Transverse colon (tissue), 4 donors: ENCODE results near the gene DPM2. TPM values are rescaled to one million over a fixed set of nuclear protein-coding genes. Genes with fewer than 3 reads are reported as not detected.

ENCODE experiments used
- DNase-seq: peaks from one replicate; pipeline ENCODE4 v3.0.0-alpha.2; 2019
- H3K27ac ChIP-seq, 4 donors: fragments of 200-600 bp; sonication (generic); 2 replicates each; pipeline ENCODE4 v1.5.1; 2016 to 2018; ENCODE audit warnings: inconsistent platforms in 4 of 4
- H3K27me3 ChIP-seq: fragments of 200-600 bp; sonication (generic); 2 replicates; pipeline ENCODE4 v1.5.1; 2017; ENCODE audit warnings: inconsistent platforms
- H3K36me3 ChIP-seq, 4 donors: fragments of 200-600 bp; sonication (generic); 2 replicates each; pipeline ENCODE4 v1.5.1; 2017 to 2019; ENCODE audit warnings: inconsistent platforms in 4 of 4
- H3K4me1 ChIP-seq, 4 donors: fragments of 200-600 bp; sonication (generic); 2 replicates each; pipeline ENCODE4 v1.5.1; 2017 to 2020; ENCODE audit warnings: inconsistent platforms in 4 of 4
- H3K4me3 ChIP-seq, 4 donors: fragments of 200-600 bp; sonication (generic); 1 replicate in 1 of 4; 2 replicates in 3 of 4; pipeline versions ENCODE4 v1.5.1 to v1.6.1; 2017 to 2019; ENCODE audit warnings: inconsistent platforms in 4 of 4
- H3K9me3 ChIP-seq, 2 donors: fragments of 200-600 bp; sonication (generic); 2 replicates each; pipeline ENCODE4 v1.5.1; 2017 to 2019; ENCODE audit warnings: inconsistent platforms in 2 of 2
- CTCF ChIP-seq, 5 experiments: fragments of 200-600 bp in 3 of 5; fragments of 450-650 bp in 2 of 5; sonication (generic) in 3 of 5; IDR thresholded peaks; 1 replicate in 2 of 5; 2 replicates in 3 of 5; pipeline ENCODE4 v1.5.1; 2016 to 2017; ENCODE audit warnings: antibody characterized with exemption in 5 of 5, inconsistent platforms in 3 of 5, mild to moderate bottlenecking in 2 of 5, moderate library complexity in 1 of 5
- EP300 ChIP-seq: sonication (generic); formaldehyde crosslinking; IDR thresholded peaks from one replicate; pipeline ENCODE4 v1.6.1; 2017; ENCODE audit warnings: antibody characterized with exemption, low read depth
- POLR2A ChIP-seq: fragments of 450-650 bp; IDR thresholded peaks from one replicate; pipeline ENCODE4 v1.6.1; 2016; ENCODE audit warnings: antibody characterized with exemption, mild to moderate bottlenecking, moderate library complexity
- POLR2AphosphoS5 ChIP-seq, 3 donors: sonication (generic); formaldehyde crosslinking; IDR thresholded peaks; one replicate each; pipeline ENCODE4 v1.6.1; 2016; ENCODE audit warnings: antibody characterized with exemption in 3 of 3
- WGBS, 2 donors: methylation state at CpG; one replicate each; pipeline ENCODE4 v1.1.5; 2018; ENCODE audit warnings: low coverage in 1 of 2; 5-methylcytosine and 5-hydroxymethylcytosine counted together
- in situ Hi-C, 4 donors: fragments of 200-750 bp; cut with MboI; loops; one replicate each; pipeline versions ENCODE4 v1.15.0 to v1.15.1; 2017; ENCODE audit warnings: low sequenced_read_pairs in 3 of 4, low pct_ligation_motif_present in 1 of 4, low pct_unique_long_range_greater_than_20kb in 1 of 4
- intact Hi-C: fragments of 100-400 bp; cut with DNase I; formaldehyde crosslinking; loops from one replicate; pipeline ENCODE4 v1.15.1; 2023; ENCODE audit warnings: low total_unique reads
- total RNA-seq, 4 donors: library from RNA; depleted of rRNA; stranded (reverse); fragments of >200 nt; gene quantifications; one replicate each; pipeline ENCODE4 v1.1.0, GENCODE V29; 2016

Gene DPM2
- total RNA-seq, 4 donors from 2014 or later: 20.6 to 249 (median 26.3) TPM

- in situ Hi-C loops (no loop called here), intact Hi-C loops (no loop called here)
- peaks cover 0 to 8% of the 10 kb centered on the region in 2 donors for H3K9me3 ChIP-seq
- DNase-seq: peak; percentile 74
- H3K4me3 ChIP-seq: peak overlapping the region in 1 of 4 donors; percentile 77
- peaks cover 12 to 50% (median 34%) of the 10 kb centered on the region in 4 donors for H3K4me1 ChIP-seq
- 0 to 18% methylated on average over 1 to 12 of the region's 19 CpGs for WGBS, 2 donors
- H3K27ac ChIP-seq: peak overlapping the region; percentile 88 to 93 (median 90)
- H3K36me3 ChIP-seq: peaks cover 0 to 37% (median 13%) of the 10 kb centered on the region in 4 donors
- no peaks in the 10 kb centered on the region for H3K27me3 ChIP-seq
- TF ChIP-seq POLR2A (peak; percentile 10), EP300 (no peak)
These were observed 40.4 kb downstream of the DPM2 start for GRCh38 chr9:127897193-127897692.

- 74% methylated on average over 16 of the region's 16 CpGs; no CpG with 5 or more reads in 1 of the 2 donors for WGBS, 2 donors
- TF ChIP-seq POLR2A (no peak), EP300 (no peak), POLR2AphosphoS5 (IDR thresholded peaks at IDR 0.05) (no peak), CTCF (IDR thresholded peaks at IDR 0.05) (no peak)
- H3K9me3 ChIP-seq: peaks cover 0 to 8% of the 10 kb centered on the region in 2 donors
- H3K4me3 ChIP-seq: peak overlapping the region in 1 of 4 donors; percentile 77
- H3K4me1 ChIP-seq: peaks cover 12 to 46% (median 34%) of the 10 kb centered on the region in 4 donors
- in situ Hi-C loops (no loop called here), intact Hi-C loops (no loop called here)
- no peaks in the 10 kb centered on the region for H3K27me3 ChIP-seq
- H3K36me3 ChIP-seq: peaks cover 0 to 37% (median 13%) of the 10 kb centered on the region in 4 donors
- DNase-seq: no peak
- H3K27ac ChIP-seq: peak overlapping the region; percentile 88 to 93 (median 90)
These were observed 41.1 kb downstream of the DPM2 start for GRCh38 chr9:127896395-127897192.

- no peaks in the 10 kb centered on the region for H3K27me3 ChIP-seq
- WGBS, 2 donors: 91 to 100% methylated on average over 3 to 8 of the region's 8 CpGs
- in situ Hi-C loops: no loop called here
- H3K27ac ChIP-seq: no peak overlapping the region
- peaks cover 10 to 38% (median 33%) of the 10 kb centered on the region in 4 donors for H3K4me1 ChIP-seq
- H3K4me3 ChIP-seq: no peak overlapping the region
- no peak for DNase-seq
- no peak for TF ChIP-seq POLR2A
- no peak for TF ChIP-seq EP300
- TF ChIP-seq POLR2AphosphoS5 (IDR thresholded peaks at IDR 0.05): no peak
- TF ChIP-seq CTCF (IDR thresholded peaks at IDR 0.05): no peak
- H3K9me3 ChIP-seq: peaks cover 0 to 8% of the 10 kb centered on the region in 2 donors
- peaks cover 0 to 37% (median 13%) of the 10 kb centered on the region in 4 donors for H3K36me3 ChIP-seq
- intact Hi-C loops: no loop called here
These were observed 41.8 kb downstream of the DPM2 start for GRCh38 chr9:127895811-127896210.

GRCh38 chr9:127893392-127893791, 44.3 kb downstream of the DPM2 start:
- WGBS, 2 donors: 89 to 95% methylated on average over 3 to 4 of the region's 4 CpGs
- no peaks in the 10 kb centered on the region for H3K27me3 ChIP-seq
- in situ Hi-C loops: no loop called here
- no peak overlapping the region for H3K4me3 ChIP-seq
- H3K36me3 ChIP-seq: peaks cover 0 to 37% (median 13%) of the 10 kb centered on the region in 4 donors
- intact Hi-C loops: no loop called here
- TF ChIP-seq EP300 (no peak), POLR2AphosphoS5 (IDR thresholded peaks at IDR 0.05) (no peak), POLR2A (no peak), CTCF (IDR thresholded peaks at IDR 0.05) (no peak)
- no peak for DNase-seq
- H3K9me3 ChIP-seq: peaks cover 0 to 8% of the 10 kb centered on the region in 2 donors
- H3K4me1 ChIP-seq: peaks cover under 1 to 22% (median 17%) of the 10 kb centered on the region in 4 donors
- no peak overlapping the region for H3K27ac ChIP-seq
